ENCODE data around the gene FHIT. TPM values are rescaled to one million over a fixed set of nuclear protein-coding genes. Genes with fewer than 3 reads are reported as not detected.

The FHIT gene
- total and polyA plus RNA-seq, 2 of the 4 experiments (the other 2 are of a cell fraction) = 0.07 TPM; not detected in 1

GRCh38 chr3:60645801-60646200, 605.5 kb downstream of the FHIT start:
- no peaks in the 10 kb centered on the region for H3K79me1 ChIP-seq (ENCODE audit: low read depth in 1 of 2, low read length in 2 of 2)
- ATAC-seq (ENCODE audit: low read depth) (no peak), DNase-seq (no peak)
- no peaks in the 10 kb centered on the region for H3K9me1 ChIP-seq (ENCODE audit: insufficient read depth, low read length)
- POLR2A ChIA-PET (ENCODE audit: unreplicated experiment) = no interaction called here
- CTCF ChIA-PET = no interaction called here
- H2AFZ ChIP-seq (replicated peaks; ENCODE audit: low read length, poor library complexity) = no peak overlapping the region
- H3K9ac ChIP-seq (ENCODE audit: low read depth, low read length) = no peak overlapping the region
- no peak for TF ChIP-seq FOS (IDR thresholded peaks at IDR 0.05; ENCODE audit: low read depth, low read length)
- no peak for TF ChIP-seq USF2 (IDR thresholded peaks at IDR 0.05; ENCODE audit: low read depth, low read length)
- TF ChIP-seq MAZ (IDR thresholded peaks at IDR 0.05; ENCODE audit: borderline replicate concordance, low read depth, low read length) = no peak
- TF ChIP-seq BHLHE40 (IDR thresholded peaks at IDR 0.05; ENCODE audit: low read depth, low read length) = no peak
- TF ChIP-seq RAD21 (IDR thresholded peaks at IDR 0.05; ENCODE audit: low read length) = no peak
- TF ChIP-seq SMC3 (IDR thresholded peaks at IDR 0.05; ENCODE audit: low read depth, low read length) = no peak
- TF ChIP-seq POLR2A (IDR thresholded peaks at IDR 0.05; ENCODE audit: low read depth, low read length) = no peak
- no peak for TF ChIP-seq MAFK (IDR thresholded peaks at IDR 0.05; ENCODE audit: low read depth, low read length)
- TF ChIP-seq ELK1 (IDR thresholded peaks at IDR 0.05; ENCODE audit: borderline replicate concordance, low read depth, low read length) = no peak
- TF ChIP-seq CEBPB (IDR thresholded peaks at IDR 0.05; ENCODE audit: low read depth, low read length) = no peak
- TF ChIP-seq RFX5 (IDR thresholded peaks at IDR 0.05; ENCODE audit: low read depth, low read length) = no peak
- no peak for TF ChIP-seq CTCF (conservative IDR thresholded peaks at IDR 0.05; ENCODE audit: low read depth, low read length)
- TF ChIP-seq RCOR1 (IDR thresholded peaks at IDR 0.05; ENCODE audit: insufficient replicate concordance, low read length) = no peak
- TF ChIP-seq MXI1 (IDR thresholded peaks at IDR 0.05; ENCODE audit: borderline replicate concordance, low read depth, low read length) = no peak
- no peak for TF ChIP-seq CHD1 (IDR thresholded peaks at IDR 0.05; ENCODE audit: low read depth, low read length)
- TF ChIP-seq NFE2L2 (IDR thresholded peaks at IDR 0.05; ENCODE audit: low read depth, low read length) = no peak
- dilution Hi-C loops (cut with HindIII; ENCODE audit: low sequenced_read_pairs, unreplicated experiment) (no loop called here), in situ Hi-C loops (cut with MboI; ENCODE audit: low sequenced_read_pairs) (no loop called here), intact Hi-C loops (cut with micrococcal nuclease) (no loop called here)
- WGBS, 2 experiments (ENCODE audit: extremely low coverage in 2 of 2, insufficient read length in 1 of 2) = no CpG with 5 or more reads among the region's 2 CpGs
- H2BK120ac ChIP-seq (ENCODE audit: low read depth, low read length) = no peak overlapping the region
- H3K56ac ChIP-seq (ENCODE audit: extremely low read depth, insufficient read depth, low read length) = no peak overlapping the region
- H2BK20ac ChIP-seq (ENCODE audit: low read depth, low read length) = no peak overlapping the region
- no peak overlapping the region for H4K5ac ChIP-seq (ENCODE audit: low read depth, low read length)
- H3K27me3 ChIP-seq (ENCODE audit: control insufficient read depth, insufficient read depth, low read length) = no peaks in the 10 kb centered on the region
- no peak overlapping the region for H3K4me3 ChIP-seq (ENCODE audit: insufficient read depth, low read depth, low read length)
- no peaks in the 10 kb centered on the region for H3K9me3 ChIP-seq (ENCODE audit: control insufficient read depth, insufficient read depth, low read length)
- H3K4me2 ChIP-seq (ENCODE audit: low read depth, low read length) = no peak overlapping the region
- no peak overlapping the region for H2AK9ac ChIP-seq (replicated peaks; ENCODE audit: low read depth, low read length, poor library complexity)
- no peak overlapping the region for H2BK5ac ChIP-seq (ENCODE audit: low read depth, low read length, poor library complexity, severe bottlenecking)
- no peak overlapping the region for H4K91ac ChIP-seq (ENCODE audit: insufficient read depth, low read depth, low read length)
- no peak overlapping the region for H3K27ac ChIP-seq (ENCODE audit: insufficient read depth, low read length)
- H4K8ac ChIP-seq (ENCODE audit: low read depth in 2 of 2, low read length in 2 of 2) = no peak overlapping the region
- H3K36me3 ChIP-seq (ENCODE audit: control insufficient read depth, insufficient read depth, low read length) = no peaks in the 10 kb centered on the region
- no peak overlapping the region for H3K4ac ChIP-seq (ENCODE audit: low read depth, low read length)
- no peaks in the 10 kb centered on the region for H3K4me1 ChIP-seq (ENCODE audit: control insufficient read depth, insufficient read depth, low read length)
- no peak overlapping the region for H3K14ac ChIP-seq (replicated peaks; ENCODE audit: low read depth, low read length)
- no peak overlapping the region for H2AK5ac ChIP-seq (ENCODE audit: low read depth, low read length)
- no peak overlapping the region for H3K23ac ChIP-seq (ENCODE audit: low read depth, low read length)
- no peak overlapping the region for H2BK15ac ChIP-seq (ENCODE audit: low read depth, low read length)
- H4K20me1 ChIP-seq (ENCODE audit: insufficient read depth, low read length) = no peaks in the 10 kb centered on the region
- BruUV-seq (replicated peaks) = no TSS peak
- H3K18ac ChIP-seq (ENCODE audit: low read depth, low read length) = no peak overlapping the region
